AG09319 (cell line): Measurements from ENCODE around the gene NUMB.
"Not testable (repeated sequence)": the region's sequence is repeated elsewhere in the genome, so short reads cannot be mapped to it uniquely, and the experiment has no call there.

Experiments
- DNase-seq: peaks from one replicate; pipeline ENCODE4 v3.0.0-alpha.2; 2010; ENCODE audit warnings: low read depth; ENCODE audit errors: extremely low read depth
- CTCF ChIP-seq: IDR thresholded peaks from 2 replicates; pipeline ENCODE4 v1.5.1; 2011; ENCODE audit warnings: low read depth, mild to moderate bottlenecking, inconsistent platforms, low read length, moderate library complexity

Gene NUMB

GRCh38 chr14:73325630-73326299 is 132.6 kb downstream of the NUMB start:
- TF ChIP-seq CTCF, result no peak
- no peak for DNase-seq

- no peak for DNase-seq
- no peak for TF ChIP-seq CTCF
These were observed 133.3 kb downstream of the NUMB start for GRCh38 chr14:73325063-73325462.

- no peak for TF ChIP-seq CTCF
- no peak for DNase-seq
These were observed 133.8 kb downstream of the NUMB start for GRCh38 chr14:73324533-73324932.

- no peak for DNase-seq
- no peak for TF ChIP-seq CTCF
These were observed 134.4 kb downstream of the NUMB start for GRCh38 chr14:73323896-73324399.

GRCh38 chr14:73313151-73313550 is 145.2 kb downstream of the NUMB start:
- no peak for TF ChIP-seq CTCF
- no peak for DNase-seq

GRCh38 chr14:73312687-73313086 is 145.7 kb downstream of the NUMB start:
- no peak for TF ChIP-seq CTCF
- no peak for DNase-seq

- TF ChIP-seq CTCF, result no peak
- DNase-seq, result no peak
These were observed 146.7 kb downstream of the NUMB start for GRCh38 chr14:73311708-73312030.

GRCh38 chr14:73309207-73309606 is 149.1 kb downstream of the NUMB start:
- not testable (repeated sequence) for DNase-seq
